ENCODE data around the gene SLC5A10. TPM values are rescaled to one million over a fixed set of nuclear protein-coding genes. Genes with fewer than 3 reads are reported as not detected.

Gene SLC5A10
- polyA plus RNA-seq, 1 donor from 2014 or later, result not detected

GRCh38 chr17:18925187-18925586 is 26.8 kb upstream of the SLC5A10 start:
- Histone ChIP-seq H3K4me2 (ENCODE audit: low read length) (no peak overlapping the region), H3K79me2 (replicated peaks; ENCODE audit: insufficient read depth, low read length) (peaks cover 8% of the 10 kb centered on the region), H3F3A (ENCODE audit: insufficient read depth, low read length, poor library complexity, severe bottlenecking) (no peaks in the 10 kb centered on the region), H3K9me3 (ENCODE audit: low read length) (no peaks in the 10 kb centered on the region), H2AFZ (ENCODE audit: low read depth, low read length) (no peak overlapping the region), H3K27me3 (ENCODE audit: insufficient read depth, low read depth, low read length) (no peaks in the 10 kb centered on the region), H3K36me3 (ENCODE audit: insufficient read depth, low read length) (no peaks in the 10 kb centered on the region), H3K9ac (ENCODE audit: low read length) (no peak overlapping the region), H3K27ac (ENCODE audit: low read length) (no peak overlapping the region), H3K4me3 (ENCODE audit: low read length) (no peak overlapping the region), H4K20me1 (ENCODE audit: insufficient read depth) (no peaks in the 10 kb centered on the region), H3K9me2 (ENCODE audit: insufficient read depth, low read length) (no peaks in the 10 kb centered on the region)
- TF ChIP-seq CTCF (IDR thresholded peaks at IDR 0.05; ENCODE audit: poor library complexity, severe bottlenecking), result no peak
- TF ChIP-seq SMC3 (conservative IDR thresholded peaks at IDR 0.05; ENCODE audit: poor library complexity), result no peak
- TF ChIP-seq EP300 (conservative IDR thresholded peaks at IDR 0.05; ENCODE audit: poor library complexity, severe bottlenecking), result no peak
- no peak for TF ChIP-seq TAF1 (IDR thresholded peaks at IDR 0.05; ENCODE audit: low read depth)
- no peak for TF ChIP-seq RAD21 (conservative IDR thresholded peaks at IDR 0.05)
- TF ChIP-seq MXI1 (conservative IDR thresholded peaks at IDR 0.05; ENCODE audit: poor library complexity, severe bottlenecking), result no peak
- no peak for TF ChIP-seq REST (IDR thresholded peaks at IDR 0.05; ENCODE audit: borderline replicate concordance)
- no peak for TF ChIP-seq EZH2 (IDR thresholded peaks at IDR 0.05; ENCODE audit: borderline replicate concordance, insufficient read depth, low read length, poor library complexity, severe bottlenecking)
- TF ChIP-seq POLR2AphosphoS5 (IDR thresholded peaks at IDR 0.05), result no peak

- Histone ChIP-seq H3K9ac (ENCODE audit: low read length) (peak overlapping the region; percentile 20), H3K36me3 (ENCODE audit: insufficient read depth, low read length) (no peaks in the 10 kb centered on the region), H3K9me2 (ENCODE audit: insufficient read depth, low read length) (no peaks in the 10 kb centered on the region), H3K4me2 (ENCODE audit: low read length) (no peak overlapping the region), H4K20me1 (ENCODE audit: insufficient read depth) (no peaks in the 10 kb centered on the region), H3K4me3 (ENCODE audit: low read length) (no peak overlapping the region), H3K27me3 (ENCODE audit: insufficient read depth, low read depth, low read length) (no peaks in the 10 kb centered on the region), H2AFZ (ENCODE audit: low read depth, low read length) (no peak overlapping the region), H3K9me3 (ENCODE audit: low read length) (no peaks in the 10 kb centered on the region), H3K27ac (ENCODE audit: low read length) (peak overlapping the region; percentile 63), H3F3A (ENCODE audit: insufficient read depth, low read length, poor library complexity, severe bottlenecking) (no peaks in the 10 kb centered on the region), H3K79me2 (replicated peaks; ENCODE audit: insufficient read depth, low read length) (peaks cover 3% of the 10 kb centered on the region)
- TF ChIP-seq POLR2AphosphoS5 (IDR thresholded peaks at IDR 0.05) (no peak), REST (IDR thresholded peaks at IDR 0.05; ENCODE audit: borderline replicate concordance) (no peak), MXI1 (conservative IDR thresholded peaks at IDR 0.05; ENCODE audit: poor library complexity, severe bottlenecking) (no peak), EZH2 (IDR thresholded peaks at IDR 0.05; ENCODE audit: borderline replicate concordance, insufficient read depth, low read length, poor library complexity, severe bottlenecking) (no peak), SMC3 (conservative IDR thresholded peaks at IDR 0.05; ENCODE audit: poor library complexity) (no peak), CTCF (IDR thresholded peaks at IDR 0.05; ENCODE audit: poor library complexity, severe bottlenecking) (no peak), RAD21 (conservative IDR thresholded peaks at IDR 0.05) (no peak), TAF1 (IDR thresholded peaks at IDR 0.05; ENCODE audit: low read depth) (no peak), EP300 (conservative IDR thresholded peaks at IDR 0.05; ENCODE audit: poor library complexity, severe bottlenecking) (no peak)
These were observed 23.3 kb upstream of the SLC5A10 start for GRCh38 chr17:18928628-18929125.

All from neural cell (in vitro differentiated cells).